ENCODE data around the gene ACO2. TPM values are rescaled to one million over a fixed set of nuclear protein-coding genes. Genes with fewer than 3 reads are reported as not detected.

The ACO2 gene
- total RNA-seq, 2 donors from 2014 or later = 100 to 177 TPM

GRCh38 chr22:41530890-41531714, 62.2 kb downstream of the ACO2 start:
- no peak overlapping the region for H3K27ac ChIP-seq
- 79% methylated on average over 15 of the region's 18 CpGs for WGBS
- TF ChIP-seq POLR2A (IDR thresholded peaks at IDR 0.05) = no peak
- TF ChIP-seq, protein P1, sequence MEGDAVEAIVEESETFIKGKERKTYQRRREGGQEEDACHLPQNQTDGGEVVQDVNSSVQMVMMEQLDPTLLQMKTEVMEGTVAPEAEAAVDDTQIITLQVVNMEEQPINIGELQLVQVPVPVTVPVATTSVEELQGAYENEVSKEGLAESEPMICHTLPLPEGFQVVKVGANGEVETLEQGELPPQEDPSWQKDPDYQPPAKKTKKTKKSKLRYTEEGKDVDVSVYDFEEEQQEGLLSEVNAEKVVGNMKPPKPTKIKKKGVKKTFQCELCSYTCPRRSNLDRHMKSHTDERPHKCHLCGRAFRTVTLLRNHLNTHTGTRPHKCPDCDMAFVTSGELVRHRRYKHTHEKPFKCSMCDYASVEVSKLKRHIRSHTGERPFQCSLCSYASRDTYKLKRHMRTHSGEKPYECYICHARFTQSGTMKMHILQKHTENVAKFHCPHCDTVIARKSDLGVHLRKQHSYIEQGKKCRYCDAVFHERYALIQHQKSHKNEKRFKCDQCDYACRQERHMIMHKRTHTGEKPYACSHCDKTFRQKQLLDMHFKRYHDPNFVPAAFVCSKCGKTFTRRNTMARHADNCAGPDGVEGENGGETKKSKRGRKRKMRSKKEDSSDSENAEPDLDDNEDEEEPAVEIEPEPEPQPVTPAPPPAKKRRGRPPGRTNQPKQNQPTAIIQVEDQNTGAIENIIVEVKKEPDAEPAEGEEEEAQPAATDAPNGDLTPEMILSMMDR (IDR thresholded peaks at IDR 0.05) = no peak
- no peak for TF ChIP-seq POLR2AphosphoS5 (IDR thresholded peaks at IDR 0.05)
- H3K4me1 ChIP-seq (replicated peaks) = no peaks in the 10 kb centered on the region
- H3K27me3 ChIP-seq (replicated peaks; ENCODE audit: insufficient read depth) = no peaks in the 10 kb centered on the region
- intact Hi-C loops (cut with DNase I) = no loop called here
- DNase-seq (ENCODE audit: low spot score) = no peak
- H3K36me3 ChIP-seq = peaks cover 0 to 11% of the 10 kb centered on the region in 2 donors
- no peaks in the 10 kb centered on the region for H3K9me3 ChIP-seq
- no peak overlapping the region for H3K4me3 ChIP-seq

GRCh38 chr22:41531715-41532477, 63.0 kb downstream of the ACO2 start:
- Histone ChIP-seq H3K4me1 (replicated peaks) (no peaks in the 10 kb centered on the region), H3K27ac (no peak overlapping the region), H3K27me3 (replicated peaks; ENCODE audit: insufficient read depth) (no peaks in the 10 kb centered on the region), H3K36me3 (peaks cover 0 to 11% of the 10 kb centered on the region in 2 donors), H3K4me3 (no peak overlapping the region), H3K9me3 (no peaks in the 10 kb centered on the region)
- 86% methylated on average over 17 of the region's 17 CpGs for WGBS
- TF ChIP-seq, protein P1 (IDR thresholded peaks at IDR 0.05) = no peak
- no peak for TF ChIP-seq POLR2A (IDR thresholded peaks at IDR 0.05)
- TF ChIP-seq POLR2AphosphoS5 (IDR thresholded peaks at IDR 0.05) = no peak
- intact Hi-C loops (cut with DNase I) = no loop called here
- DNase-seq (ENCODE audit: low spot score) = no peak

DNA sequence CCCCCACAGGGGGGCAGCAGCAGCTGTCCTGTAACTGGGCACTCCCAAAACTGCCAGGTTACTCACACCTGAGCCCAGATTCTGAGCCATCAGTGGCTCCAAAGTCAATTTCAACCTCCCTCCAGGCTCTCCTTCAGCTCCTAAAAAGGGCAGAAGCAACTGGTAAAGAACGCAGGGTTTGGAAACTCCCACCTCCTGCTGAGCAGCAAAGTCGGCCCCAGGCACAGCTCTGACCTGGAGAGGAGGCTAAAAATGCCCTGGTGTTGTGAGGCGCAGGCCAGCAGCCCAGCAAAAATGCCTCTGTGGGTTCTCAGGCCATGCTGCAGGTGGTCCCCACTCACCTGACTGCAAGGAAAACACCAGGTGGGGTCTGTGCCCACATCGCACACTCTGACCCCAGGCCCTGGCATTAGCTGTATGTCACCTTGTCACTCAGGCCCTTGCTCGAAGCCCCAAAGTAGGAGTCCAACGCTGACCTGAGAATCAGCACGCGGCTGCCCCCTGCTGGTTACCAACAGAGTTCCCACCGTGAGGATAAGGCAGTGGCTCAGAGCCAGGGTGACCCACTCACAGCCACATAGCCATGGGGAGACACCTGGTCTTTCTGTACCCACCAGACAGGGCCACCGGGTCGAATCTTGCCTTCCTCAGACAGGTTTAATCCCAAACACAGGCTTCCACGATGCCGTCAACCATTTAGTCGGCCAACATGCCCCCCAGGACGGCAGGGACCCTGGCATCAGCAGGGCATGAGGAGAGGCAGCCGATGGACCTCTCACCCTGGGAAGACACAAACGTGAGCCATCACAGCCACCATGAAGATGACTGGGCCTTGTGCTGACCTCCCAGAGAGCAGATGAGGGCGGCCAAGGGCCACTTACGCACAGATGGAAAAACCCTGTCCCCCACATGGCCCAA, 64.2 kb downstream of the ACO2 start:
- no peak for DNase-seq (ENCODE audit: low spot score)
- H3K4me1 ChIP-seq (replicated peaks) = no peaks in the 10 kb centered on the region
- H3K4me3 ChIP-seq = no peak overlapping the region
- H3K27ac ChIP-seq = no peak overlapping the region
- no peaks in the 10 kb centered on the region for H3K27me3 ChIP-seq (replicated peaks; ENCODE audit: insufficient read depth)
- peaks cover 0 to 3% of the 10 kb centered on the region in 2 donors for H3K36me3 ChIP-seq
- WGBS = 63% methylated on average over 18 of the region's 19 CpGs
- intact Hi-C loops (cut with DNase I) = no loop called here
- no peaks in the 10 kb centered on the region for H3K9me3 ChIP-seq
- no peak for TF ChIP-seq POLR2A (IDR thresholded peaks at IDR 0.05)
- TF ChIP-seq, protein P1 (IDR thresholded peaks at IDR 0.05) = peak; percentile 57 to 64 (median 60)

- intact Hi-C loops (cut with DNase I) = no loop called here
- Histone ChIP-seq H3K36me3 (no peaks in the 10 kb centered on the region), H3K4me3 (no peak overlapping the region), H3K9me3 (no peaks in the 10 kb centered on the region), H3K27me3 (replicated peaks; ENCODE audit: insufficient read depth) (no peaks in the 10 kb centered on the region), H3K27ac (no peak overlapping the region), H3K4me1 (replicated peaks) (no peaks in the 10 kb centered on the region)
- no peak for DNase-seq (ENCODE audit: low spot score)
- 93% methylated on average over 8 of the region's 8 CpGs for WGBS
- TF ChIP-seq POLR2A (IDR thresholded peaks at IDR 0.05) (no peak), POLR2AphosphoS5 (IDR thresholded peaks at IDR 0.05) (no peak)
- TF ChIP-seq, protein P1 (IDR thresholded peaks at IDR 0.05) = no peak
Observed at GRCh38 chr22:41534219-41534618, 65.3 kb downstream of the ACO2 start.

Data from prostate gland (tissue), 2 donors.